MM.1S (cell line): ENCODE results near the gene BDP1.

ENCODE experiments used
- DNase-seq: peaks from one replicate; pipeline ENCODE4 v3.0.0-alpha.2; 2015
- H2AFZ ChIP-seq: fragments of 300-600 bp; sonication (generic); 2 replicates; pipeline ENCODE4 v1.6.0; 2016; ENCODE audit warnings: antibody characterized with exemption, low read length
- H3F3A ChIP-seq: fragments of 300-600 bp; sonication (generic); 2 replicates; pipeline ENCODE4 v1.6.1; 2016; ENCODE audit warnings: mild to moderate bottlenecking, antibody characterized with exemption, low read length, moderate library complexity, mixed read lengths; ENCODE audit not compliant: insufficient read depth
- H3K27ac ChIP-seq: fragments of 300-600 bp; sonication (generic); 2 replicates; pipeline ENCODE4 v1.5.1; 2016; ENCODE audit warnings: mild to moderate bottlenecking, low read length
- H3K27me3 ChIP-seq: fragments of 300-600 bp; sonication (generic); replicated peaks from 2 replicates; pipeline ENCODE4 v1.6.0; 2016; ENCODE audit warnings: low read length; ENCODE audit not compliant: insufficient read depth
- H3K36me3 ChIP-seq: fragments of 300-600 bp; sonication (generic); replicated peaks from 2 replicates; pipeline ENCODE4 v1.6.1; 2016; ENCODE audit warnings: mild to moderate bottlenecking, low read length, mixed read lengths; ENCODE audit not compliant: insufficient read depth
- H3K4me1 ChIP-seq: fragments of 300-600 bp; sonication (generic); 2 replicates; pipeline ENCODE4 v1.6.1; 2016; ENCODE audit warnings: low read length, mixed read lengths
- H3K4me2 ChIP-seq: fragments of 300-600 bp; sonication (generic); 2 replicates; pipeline ENCODE4 v1.6.0; 2016; ENCODE audit warnings: low read depth, low read length
- H3K4me3 ChIP-seq: fragments of 300-600 bp; sonication (generic); 2 replicates; pipeline ENCODE4 v1.5.1; 2016; ENCODE audit warnings: low read length, mixed read lengths
- H3K79me2 ChIP-seq: fragments of 300-600 bp; sonication (generic); 2 replicates; pipeline ENCODE4 v1.6.1; 2016; ENCODE audit warnings: mixed run types, low read length, mixed read lengths
- H3K9ac ChIP-seq: fragments of 300-600 bp; sonication (generic); 2 replicates; pipeline ENCODE4 v1.6.1; 2016; ENCODE audit warnings: low read length, mixed read lengths
- H3K9me2 ChIP-seq: fragments of 300-600 bp; sonication (generic); replicated peaks from 2 replicates; pipeline ENCODE4 v1.6.1; 2016; ENCODE audit warnings: mild to moderate bottlenecking, low read length, mixed read lengths; ENCODE audit not compliant: insufficient read depth
- H3K9me3 ChIP-seq: fragments of 300-600 bp; sonication (generic); replicated peaks from 2 replicates; pipeline ENCODE4 v1.6.1; 2016; ENCODE audit warnings: mild to moderate bottlenecking, low read length, mixed read lengths; ENCODE audit not compliant: insufficient read depth
- H4K20me1 ChIP-seq: fragments of 300-600 bp; sonication (generic); 2 replicates; pipeline ENCODE4 v1.6.1; 2016; ENCODE audit warnings: mild to moderate bottlenecking, low read length, moderate library complexity, mixed read lengths; ENCODE audit not compliant: insufficient read depth
- CTCF ChIP-seq: fragments of 300-600 bp; sonication (generic); IDR thresholded peaks from 2 replicates; pipeline ENCODE4 v1.5.1; 2016; ENCODE audit warnings: antibody characterized with exemption, low read length, mixed read lengths
- EZH2 ChIP-seq: fragments of 300-600 bp; sonication (generic); optimal IDR thresholded peaks from 2 replicates; pipeline ENCODE3; 2017; ENCODE audit warnings: low read depth, mild to moderate bottlenecking, antibody characterized with exemption, low read length, mixed read lengths
- EZH2phosphoT487 ChIP-seq: fragments of 300-600 bp; sonication (generic); IDR thresholded peaks from 2 replicates; pipeline ENCODE4 v1.6.1; 2018; ENCODE audit warnings: antibody characterized with exemption, low read length

BDP1 gene

GRCh38 chr5:71529682-71530081 is 74.2 kb downstream of the BDP1 start:
- no peak for TF ChIP-seq EZH2phosphoT487
- TF ChIP-seq CTCF: no peak
- TF ChIP-seq EZH2: no peak
- Histone ChIP-seq H3K36me3 (peaks cover 11% of the 10 kb centered on the region; the same call in 1 of the 2 replicates), H3K27me3 (no peaks in the 10 kb centered on the region), H3K27ac (no peak overlapping the region), H3K79me2 (no peaks in the 10 kb centered on the region), H4K20me1 (no peaks in the 10 kb centered on the region), H3K4me2 (no peak overlapping the region), H3K4me3 (no peak overlapping the region), H2AFZ (no peak overlapping the region), H3K4me1 (no peaks in the 10 kb centered on the region), H3K9ac (no peak overlapping the region), H3K9me2 (no peaks in the 10 kb centered on the region), H3K9me3 (no peaks in the 10 kb centered on the region), H3F3A (no peaks in the 10 kb centered on the region)
- no peak for DNase-seq

- H3K9me2 ChIP-seq: no peaks in the 10 kb centered on the region
- no peaks in the 10 kb centered on the region for H3K79me2 ChIP-seq
- H3K27ac ChIP-seq: no peak overlapping the region
- TF ChIP-seq CTCF (no peak), EZH2 (no peak), EZH2phosphoT487 (no peak)
- no peak overlapping the region for H3K4me3 ChIP-seq
- H3K9ac ChIP-seq: no peak overlapping the region
- H3K9me3 ChIP-seq: no peaks in the 10 kb centered on the region
- H3K4me1 ChIP-seq: no peaks in the 10 kb centered on the region
- H3K4me2 ChIP-seq: no peak overlapping the region
- no peak overlapping the region for H2AFZ ChIP-seq
- H3K27me3 ChIP-seq: no peaks in the 10 kb centered on the region
- no peaks in the 10 kb centered on the region for H4K20me1 ChIP-seq
- H3F3A ChIP-seq: no peaks in the 10 kb centered on the region
- no peak for DNase-seq
- peaks cover 16% of the 10 kb centered on the region; the same call in 1 of the 2 replicates for H3K36me3 ChIP-seq
Measured at GRCh38 chr5:71533142-71533541, 77.7 kb downstream of the BDP1 start.

- Histone ChIP-seq H3K4me3 (no peak overlapping the region), H3K36me3 (peaks cover 16% of the 10 kb centered on the region; the same call in 1 of the 2 replicates)
- DNase-seq: no peak
Measured at GRCh38 chr5:71533615-71534014, 78.2 kb downstream of the BDP1 start.

More at GRCh38 chr5:71533615-71534014, 78.2 kb downstream of the BDP1 start:
- TF ChIP-seq EZH2 (no peak), EZH2phosphoT487 (no peak), CTCF (no peak)
- no peak overlapping the region for H3K27ac ChIP-seq
- H3K4me1 ChIP-seq: no peaks in the 10 kb centered on the region
- H3K27me3 ChIP-seq: no peaks in the 10 kb centered on the region
- no peaks in the 10 kb centered on the region for H3K9me2 ChIP-seq
- H4K20me1 ChIP-seq: no peaks in the 10 kb centered on the region
- no peak overlapping the region for H3K9ac ChIP-seq
- no peak overlapping the region for H2AFZ ChIP-seq
- no peak overlapping the region for H3K4me2 ChIP-seq
- H3K9me3 ChIP-seq: no peaks in the 10 kb centered on the region
- H3K79me2 ChIP-seq: no peaks in the 10 kb centered on the region
- H3F3A ChIP-seq: no peaks in the 10 kb centered on the region
